ENCODE data around the gene RNF26.

Gene RNF26

GRCh38 chr11:119316016-119316728, 18.2 kb upstream of the RNF26 start:
- DNase-seq = no peak

- DNase-seq = no peak
Measured at GRCh38 chr11:119316729-119317591, 17.4 kb upstream of the RNF26 start, which contains the start of gene MCAM. TSS of gene MCAM (minus strand) at chr11:119317130. CDS start at chr11:119317101, 29 bp downstream.

GRCh38 chr11:119317592-119318239, 16.6 kb upstream of the RNF26 start:
- DNase-seq = no peak

GRCh38 chr11:119318240-119319135, 15.8 kb upstream of the RNF26 start:
- DNase-seq = peak; percentile 46

GRCh38 chr11:119319136-119319699, 15.1 kb upstream of the RNF26 start:
- DNase-seq = no peak

- no peak for DNase-seq
Measured at GRCh38 chr11:119319700-119320239, 14.6 kb upstream of the RNF26 start.

GRCh38 chr11:119320240-119320775, 14.0 kb upstream of the RNF26 start:
- DNase-seq = no peak

GRCh38 chr11:119320776-119321524, 13.4 kb upstream of the RNF26 start:
- peak; percentile 13 for DNase-seq

GRCh38 chr11:119322360-119322739, 12.0 kb upstream of the RNF26 start:
- no peak for DNase-seq

- no peak for DNase-seq
Measured at GRCh38 chr11:119322921-119323531, 11.3 kb upstream of the RNF26 start.

- peak; percentile 63 for DNase-seq
Measured at GRCh38 chr11:119323532-119324033, 10.7 kb upstream of the RNF26 start.

GRCh38 chr11:119324189-119324588, 10.1 kb upstream of the RNF26 start:
- no peak for DNase-seq

GRCh38 chr11:119329320-119329719, 5.0 kb upstream of the RNF26 start:
- DNase-seq = no peak

GRCh38 chr11:119330237-119330636, 4.1 kb upstream of the RNF26 start:
- DNase-seq = no peak

GRCh38 chr11:119332111-119332765, 2.1 kb upstream of the RNF26 start:
- DNase-seq = no peak

GRCh38 chr11:119335091-119335654, 846 bp downstream of the RNF26 start:
- DNase-seq = no peak

- no peak for DNase-seq
Measured at GRCh38 chr11:119335655-119336543, 1.6 kb downstream of the RNF26 start.
